Chondrocyte (in vitro differentiated cells): Measurements from ENCODE around the gene CDC42EP4. TPM values are rescaled to one million over a fixed set of nuclear protein-coding genes. Genes with fewer than 3 reads are reported as not detected.
A peak's percentile ranks its signal among the peaks of the same experiment; 100 is the strongest.

Source experiments
- DNase-seq: peaks from one replicate; pipeline ENCODE4 v3.0.0; 2021; ENCODE audit warnings: mixed read lengths, low spot score
- H3K27ac Mint-ChIP-seq: one replicate; pipeline ENCODE4 v1.8.0; 2021; ENCODE audit warnings: mild to moderate bottlenecking, moderate library complexity, mixed read lengths; ENCODE audit not compliant: unreplicated experiment
- H3K27me3 Mint-ChIP-seq: 2 replicates; pipeline ENCODE4 v1.8.0; 2021; ENCODE audit warnings: low read depth, mixed read lengths
- H3K36me3 Mint-ChIP-seq: 2 replicates; pipeline ENCODE4 v1.8.0; 2021; ENCODE audit warnings: low read depth, mixed read lengths
- H3K4me1 Mint-ChIP-seq: 2 replicates; pipeline ENCODE4 v1.8.0; 2021; ENCODE audit warnings: low read depth, mild to moderate bottlenecking, mixed read lengths
- H3K4me3 Mint-ChIP-seq: one replicate; pipeline ENCODE4 v1.8.0; 2021; ENCODE audit warnings: mild to moderate bottlenecking, moderate library complexity, mixed read lengths; ENCODE audit not compliant: unreplicated experiment
- H3K9me3 Mint-ChIP-seq: 2 replicates; pipeline ENCODE4 v1.8.0; 2021; ENCODE audit warnings: low read depth, mixed read lengths
- CTCF ChIP-seq: fragments of 200-600 bp; sonication (generic); IDR thresholded peaks from 2 replicates; pipeline ENCODE4 v1.5.0; 2021; ENCODE audit warnings: antibody characterized with exemption, mild to moderate bottlenecking, moderate library complexity
- total RNA-seq: library from RNA; stranded (reverse); gene quantifications from 3 replicates; pipeline ENCODE4 v1.2.1, GENCODE V29; 2021

Gene CDC42EP4
- total RNA-seq, 1 donor from 2014 or later: 10.5 TPM

GRCh38 chr17:73358668-73359067 is 46.9 kb upstream of the CDC42EP4 start:
- DNase-seq: peak; percentile 47
- no peak overlapping the region for H3K27ac Mint-ChIP-seq
- no peak for TF ChIP-seq CTCF
- no peaks in the 10 kb centered on the region for H3K4me1 Mint-ChIP-seq
- H3K36me3 Mint-ChIP-seq: no peaks in the 10 kb centered on the region
- no peaks in the 10 kb centered on the region for H3K9me3 Mint-ChIP-seq
- H3K4me3 Mint-ChIP-seq: no peak overlapping the region
- no peaks in the 10 kb centered on the region for H3K27me3 Mint-ChIP-seq

- Mint-ChIP-seq H3K9me3 (no peaks in the 10 kb centered on the region), H3K27me3 (no peaks in the 10 kb centered on the region), H3K4me1 (no peaks in the 10 kb centered on the region), H3K27ac (no peak overlapping the region), H3K4me3 (no peak overlapping the region), H3K36me3 (no peaks in the 10 kb centered on the region)
- peak; percentile 85 for DNase-seq
- no peak for TF ChIP-seq CTCF
These were observed 46.2 kb upstream of the CDC42EP4 start for GRCh38 chr17:73357981-73358380.

GRCh38 chr17:73357318-73357717 is 45.5 kb upstream of the CDC42EP4 start:
- Mint-ChIP-seq H3K4me1 (no peaks in the 10 kb centered on the region), H3K4me3 (no peak overlapping the region), H3K36me3 (peaks cover under 1% of the 10 kb centered on the region), H3K27ac (no peak overlapping the region), H3K27me3 (no peaks in the 10 kb centered on the region), H3K9me3 (no peaks in the 10 kb centered on the region)
- DNase-seq: no peak
- TF ChIP-seq CTCF: no peak

- Mint-ChIP-seq H3K4me1 (no peaks in the 10 kb centered on the region), H3K36me3 (peaks cover 5% of the 10 kb centered on the region), H3K9me3 (no peaks in the 10 kb centered on the region), H3K4me3 (no peak overlapping the region), H3K27ac (no peak overlapping the region), H3K27me3 (no peaks in the 10 kb centered on the region)
- TF ChIP-seq CTCF: no peak
- DNase-seq: peak; percentile 73
These were observed 44.9 kb upstream of the CDC42EP4 start for GRCh38 chr17:73356561-73357170.

- Mint-ChIP-seq H3K27ac (no peak overlapping the region), H3K4me1 (no peaks in the 10 kb centered on the region), H3K4me3 (no peak overlapping the region), H3K9me3 (no peaks in the 10 kb centered on the region), H3K27me3 (no peaks in the 10 kb centered on the region), H3K36me3 (peaks cover 5% of the 10 kb centered on the region)
- TF ChIP-seq CTCF: no peak
- peak; percentile 78 for DNase-seq
These were observed 42.9 kb upstream of the CDC42EP4 start for GRCh38 chr17:73354423-73355284.
